ENCODE results near the gene IL4R. TPM values are rescaled to one million over a fixed set of nuclear protein-coding genes. Genes with fewer than 3 reads are reported as not detected.

IL4R gene
- total RNA-seq, 1 donor from 2014 or later = 34.5 TPM

GRCh38 chr16:27377666-27378485 lies 64.1 kb downstream of the IL4R start:
- H3K9me3 Mint-ChIP-seq (ENCODE audit: unreplicated experiment) = no peaks in the 10 kb centered on the region
- TF ChIP-seq CTCF (IDR thresholded peaks at IDR 0.05) = no peak
- H3K4me3 Mint-ChIP-seq (ENCODE audit: unreplicated experiment) = no peak overlapping the region
- H3K4me1 Mint-ChIP-seq (ENCODE audit: unreplicated experiment) = peaks cover 3% of the 10 kb centered on the region
- no peak for DNase-seq (ENCODE audit: extremely low spot score, unreplicated experiment)
- no peaks in the 10 kb centered on the region for H3K36me3 Mint-ChIP-seq (ENCODE audit: unreplicated experiment)
- H3K27me3 Mint-ChIP-seq (ENCODE audit: unreplicated experiment) = peaks cover 13% of the 10 kb centered on the region
- H3K27ac Mint-ChIP-seq (ENCODE audit: unreplicated experiment) = no peak overlapping the region

GRCh38 chr16:27378871-27379481 lies 65.2 kb downstream of the IL4R start:
- H3K27me3 Mint-ChIP-seq (ENCODE audit: unreplicated experiment) = peaks cover 13% of the 10 kb centered on the region
- TF ChIP-seq CTCF (IDR thresholded peaks at IDR 0.05) = no peak
- peaks cover under 1% of the 10 kb centered on the region for H3K9me3 Mint-ChIP-seq (ENCODE audit: unreplicated experiment)
- peaks cover 3% of the 10 kb centered on the region for H3K4me1 Mint-ChIP-seq (ENCODE audit: unreplicated experiment)
- no peak for DNase-seq (ENCODE audit: extremely low spot score, unreplicated experiment)
- no peak overlapping the region for H3K27ac Mint-ChIP-seq (ENCODE audit: unreplicated experiment)
- H3K36me3 Mint-ChIP-seq (ENCODE audit: unreplicated experiment) = no peaks in the 10 kb centered on the region
- no peak overlapping the region for H3K4me3 Mint-ChIP-seq (ENCODE audit: unreplicated experiment)

- Mint-ChIP-seq H3K27me3 (ENCODE audit: unreplicated experiment) (peaks cover 14% of the 10 kb centered on the region), H3K27ac (ENCODE audit: unreplicated experiment) (no peak overlapping the region), H3K4me1 (ENCODE audit: unreplicated experiment) (peaks cover 3% of the 10 kb centered on the region), H3K36me3 (ENCODE audit: unreplicated experiment) (no peaks in the 10 kb centered on the region), H3K9me3 (ENCODE audit: unreplicated experiment) (peaks cover 10% of the 10 kb centered on the region), H3K4me3 (ENCODE audit: unreplicated experiment) (no peak overlapping the region)
- TF ChIP-seq CTCF (IDR thresholded peaks at IDR 0.05) = no peak
- DNase-seq (ENCODE audit: extremely low spot score, unreplicated experiment) = no peak
Observed at GRCh38 chr16:27379919-27380318, 66.1 kb downstream of the IL4R start.

- Mint-ChIP-seq H3K36me3 (ENCODE audit: unreplicated experiment) (no peaks in the 10 kb centered on the region), H3K27me3 (ENCODE audit: unreplicated experiment) (peaks cover 15% of the 10 kb centered on the region), H3K9me3 (ENCODE audit: unreplicated experiment) (peaks cover 11% of the 10 kb centered on the region), H3K4me1 (ENCODE audit: unreplicated experiment) (peaks cover 3% of the 10 kb centered on the region), H3K27ac (ENCODE audit: unreplicated experiment) (no peak overlapping the region), H3K4me3 (ENCODE audit: unreplicated experiment) (no peak overlapping the region)
- DNase-seq (ENCODE audit: extremely low spot score, unreplicated experiment) = no peak
- TF ChIP-seq CTCF (IDR thresholded peaks at IDR 0.05) = no peak
Observed at GRCh38 chr16:27381236-27381635, 67.5 kb downstream of the IL4R start.
